TTC549 (cell line): ENCODE measurements around the gene ACYP2.

Source experiments
- FAIRE-seq: peaks from 2 replicates; lab custom pipeline; 2012; peaks lifted over from hg19 to GRCh38; lab: Jason Lieb, UNC

Gene ACYP2

GRCh38 chr2:54329482-54330161 is 214.2 kb downstream of the ACYP2 start:
- FAIRE-seq: no peak

- peak; percentile 82 for FAIRE-seq
Measured at GRCh38 chr2:54330162-54330925, 214.9 kb downstream of the ACYP2 start.

GRCh38 chr2:54330926-54331835 is 215.8 kb downstream of the ACYP2 start:
- FAIRE-seq: no peak

GRCh38 chr2:54332386-54332785 is 217.0 kb downstream of the ACYP2 start:
- no peak for FAIRE-seq

- no peak for FAIRE-seq
Measured at GRCh38 chr2:54336136-54336976, 220.9 kb downstream of the ACYP2 start.

- FAIRE-seq: no peak
Measured at GRCh38 chr2:54336977-54337255, 221.5 kb downstream of the ACYP2 start.

- FAIRE-seq: no peak
Measured at GRCh38 chr2:54341656-54342055, 226.2 kb downstream of the ACYP2 start.

GRCh38 chr2:54342603-54343002 is 227.2 kb downstream of the ACYP2 start:
- FAIRE-seq: no peak

GRCh38 chr2:54347622-54348021 is 232.2 kb downstream of the ACYP2 start:
- FAIRE-seq: no peak

GRCh38 chr2:54348646-54349045 is 233.2 kb downstream of the ACYP2 start:
- no peak for FAIRE-seq

GRCh38 chr2:54350426-54350825 is 235.0 kb downstream of the ACYP2 start:
- no peak for FAIRE-seq

- FAIRE-seq: no peak
Measured at GRCh38 chr2:54353216-54353615, 237.8 kb downstream of the ACYP2 start.
